Thoracic aorta (tissue), 2 donors: ENCODE data around the gene CUEDC1. TPM values are rescaled to one million over a fixed set of nuclear protein-coding genes. Genes with fewer than 3 reads are reported as not detected.

Source experiments
- ATAC-seq: fragments of 150-250 bp; one replicate; pipeline ENCODE4 v1.8.0; 2017; ENCODE audit warnings: low read depth; ENCODE audit not compliant: insufficient number of reproducible peaks, low FRiP score
- DNase-seq: peaks from one replicate; pipeline ENCODE4 v3.0.0-alpha.2; 2020; ENCODE audit warnings: low spot score
- H3K27ac ChIP-seq, 2 donors: fragments of 200-600 bp; sonication (generic); 1 replicate in 1 of 2; 2 replicates in 1 of 2; pipeline ENCODE4 v1.5.1; 2016; ENCODE audit warnings: mild to moderate bottlenecking in 2 of 2, moderate library complexity in 2 of 2
- H3K27me3 ChIP-seq: fragments of 200-600 bp; sonication (generic); replicated peaks from 2 replicates; pipeline ENCODE4 v1.6.0; 2016; ENCODE audit warnings: mild to moderate bottlenecking; ENCODE audit not compliant: insufficient read depth
- H3K36me3 ChIP-seq: fragments of 200-600 bp; sonication (generic); one replicate; pipeline ENCODE4 v1.5.1; 2016
- H3K4me1 ChIP-seq, 2 donors: fragments of 200-600 bp; sonication (generic); 1 replicate in 1 of 2; 2 replicates in 1 of 2; pipeline versions ENCODE4 v1.5.1 to v1.6.0; 2016; ENCODE audit warnings: low read depth in 2 of 2, mild to moderate bottlenecking in 1 of 2; ENCODE audit not compliant: control insufficient read depth in 1 of 2
- H3K4me3 ChIP-seq: fragments of 200-600 bp; sonication (generic); 2 replicates; pipeline ENCODE4 v1.5.1; 2016; ENCODE audit warnings: mild to moderate bottlenecking
- H3K9me3 ChIP-seq: fragments of 200-600 bp; sonication (generic); 2 replicates; pipeline ENCODE4 v1.5.1; 2016
- CTCF ChIP-seq: fragments of 200-600 bp; sonication (generic); IDR thresholded peaks from one replicate; pipeline ENCODE4 v1.5.1; 2019; ENCODE audit warnings: antibody characterized with exemption
- total RNA-seq, 2 donors: library from RNA; depleted of rRNA; stranded (reverse); fragments of >200 nt; gene quantifications; one replicate each; pipeline versions ENCODE4 v1.1.0 to v1.2.3, GENCODE V29; 2016

CUEDC1 gene
- total RNA-seq, 2 donors from 2014 or later: 32.7 to 93.1 TPM

GRCh38 chr17:57988301-57989250 lies 33.4 kb upstream of the CUEDC1 start:
- peaks cover 26 to 38% of the 10 kb centered on the region in 2 donors for H3K4me1 ChIP-seq
- H3K27ac ChIP-seq: peak overlapping the region; percentile 93 to 94
- peak overlapping the region; percentile 85 for H3K4me3 ChIP-seq
- H3K36me3 ChIP-seq: no peaks in the 10 kb centered on the region
- peak; percentile 40 for ATAC-seq
- TF ChIP-seq CTCF: no peak
- no peaks in the 10 kb centered on the region for H3K27me3 ChIP-seq
- no peaks in the 10 kb centered on the region for H3K9me3 ChIP-seq
- DNase-seq: no peak

- H3K4me3 ChIP-seq: peak within 1 kb of the TSS; percentile 85
- peaks cover 32 to 47% of the 10 kb centered on the region in 2 donors for H3K4me1 ChIP-seq
- H3K9me3 ChIP-seq: no peaks in the 10 kb centered on the region
- peak within 1 kb of the TSS; percentile 93 to 94 for H3K27ac ChIP-seq
- DNase-seq: no peak
- peak; percentile 54 for ATAC-seq
- H3K36me3 ChIP-seq: no peaks in the 10 kb centered on the region
- no peak for TF ChIP-seq CTCF
- no peaks in the 10 kb centered on the region for H3K27me3 ChIP-seq
These were observed 32.5 kb upstream of the CUEDC1 start, which contains the start of gene VEZF1 for GRCh38 chr17:57987581-57988300. TSS of gene VEZF1 (minus strand) at chr17:57988254. CDS start at chr17:57988111, 143 bp downstream.

DNA sequence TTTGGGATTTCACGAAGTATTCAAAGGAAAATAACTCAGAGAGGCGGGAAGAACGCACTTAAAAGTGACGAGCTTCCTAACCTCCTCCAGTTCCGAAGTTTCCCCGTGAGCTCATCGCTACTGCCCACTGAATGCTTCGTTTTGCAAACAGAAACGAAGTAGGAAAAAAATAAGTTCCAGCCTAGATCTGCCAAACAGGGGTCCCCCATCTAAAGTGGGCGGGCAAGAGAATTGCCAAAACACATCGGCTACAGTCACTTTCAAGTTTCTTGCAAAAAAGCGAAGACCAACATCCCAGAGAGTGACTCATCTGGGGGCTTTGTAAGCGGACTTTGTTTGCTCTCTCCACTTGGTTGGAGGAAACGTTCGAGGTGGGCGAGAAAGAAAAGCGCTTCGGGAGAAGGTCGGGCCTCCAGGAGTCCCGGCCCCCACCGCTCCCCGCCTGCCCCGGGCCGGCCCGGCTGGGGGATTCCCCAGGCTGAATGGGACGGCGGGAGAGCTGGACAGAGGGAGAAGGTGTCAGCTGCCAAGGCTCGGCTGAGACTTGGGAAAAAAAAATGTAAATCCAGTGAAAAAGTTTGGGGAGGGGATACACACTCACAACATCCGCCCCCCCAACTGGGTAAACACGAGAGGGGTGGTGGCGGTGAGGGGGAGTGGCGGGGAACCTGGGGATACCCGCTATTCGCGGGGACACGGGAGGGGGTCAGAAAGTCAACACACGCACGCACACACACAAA lies 31.8 kb upstream of the CUEDC1 start:
- no peaks in the 10 kb centered on the region for H3K27me3 ChIP-seq
- H3K36me3 ChIP-seq: no peaks in the 10 kb centered on the region
- peaks cover 32 to 54% of the 10 kb centered on the region in 2 donors for H3K4me1 ChIP-seq
- H3K9me3 ChIP-seq: no peaks in the 10 kb centered on the region
- peak overlapping the region; percentile 85 for H3K4me3 ChIP-seq
- peak; percentile 30 for ATAC-seq
- DNase-seq: no peak
- TF ChIP-seq CTCF: no peak
- peak overlapping the region; percentile 93 to 94 for H3K27ac ChIP-seq

DNA sequence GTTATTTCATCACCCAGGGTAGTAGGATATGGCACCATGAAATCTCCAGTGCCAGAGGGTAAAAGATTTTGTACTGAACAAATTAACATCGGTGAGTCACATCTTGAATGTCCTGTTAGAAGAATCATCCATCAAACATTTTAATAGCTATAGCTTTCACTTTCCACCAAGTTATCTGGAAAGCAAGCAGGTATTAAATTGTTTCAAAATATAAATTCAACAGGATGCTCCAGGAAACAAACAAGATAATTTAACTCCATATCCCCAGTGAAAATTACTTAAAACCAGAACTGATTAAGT lies 30.4 kb upstream of the CUEDC1 start:
- Histone ChIP-seq H3K4me3 (peak overlapping the region; percentile 34), H3K27me3 (no peaks in the 10 kb centered on the region), H3K27ac (no peak overlapping the region), H3K4me1 (peaks cover 32 to 60% of the 10 kb centered on the region in 2 donors), H3K9me3 (no peaks in the 10 kb centered on the region), H3K36me3 (peaks cover under 1% of the 10 kb centered on the region)
- DNase-seq (no peak), ATAC-seq (no peak)
- TF ChIP-seq CTCF: no peak
